Measurements from ENCODE around the gene CSNK1G3. TPM values are rescaled to one million over a fixed set of nuclear protein-coding genes. Genes with fewer than 3 reads are reported as not detected.

Gene CSNK1G3
- polyA plus RNA-seq, 1 donor (not counting 4 experiments of a cell fraction or from before 2014, with no cell fraction given), result 34.0 TPM

GRCh38 chr5:123474228-123474627 lies 37.7 kb upstream of the CSNK1G3 start:
- no peak for DNase-seq (ENCODE audit: low read depth, low spot score)
- Histone ChIP-seq H3K9ac (ENCODE audit: control insufficient read depth, extremely low read depth, insufficient read depth, low read length) (no peak overlapping the region), H3K27me3 (ENCODE audit: control insufficient read depth, extremely low read depth, insufficient read depth, low read length) (no peaks in the 10 kb centered on the region), H3K4me1 (ENCODE audit: control insufficient read depth, extremely low read depth, insufficient read depth, low read length) (no peaks in the 10 kb centered on the region), H2AFZ (ENCODE audit: control insufficient read depth, low read length) (no peak overlapping the region), H3K4me2 (ENCODE audit: control insufficient read depth, extremely low read depth, insufficient read depth, low read depth, low read length) (no peak overlapping the region), H3K9me1 (ENCODE audit: control insufficient read depth, extremely low read depth, insufficient read depth, low read length) (no peaks in the 10 kb centered on the region), H3K9me3 (ENCODE audit: control insufficient read depth, low read depth, low read length) (no peaks in the 10 kb centered on the region), H3K79me2 (ENCODE audit: control insufficient read depth, insufficient read depth, low read length) (no peaks in the 10 kb centered on the region), H3K4me3 (ENCODE audit: control insufficient read depth in 2 of 3, extremely low read depth in 1 of 3, insufficient read depth in 2 of 3, low read depth in 1 of 3, low read length in 3 of 3) (no peak overlapping the region), H4K20me1 (ENCODE audit: control insufficient read depth, extremely low read depth, insufficient read depth, low read length) (no peaks in the 10 kb centered on the region), H3K36me3 (ENCODE audit: control insufficient read depth in 2 of 2, extremely low read depth in 1 of 2, insufficient read depth in 2 of 2, low read length in 2 of 2) (no peaks in the 10 kb centered on the region), H3K27ac (ENCODE audit: control insufficient read depth, insufficient read depth, low read length) (no peak overlapping the region)
- FAIRE-seq, result no peak
- no peak for TF ChIP-seq EZH2 (IDR thresholded peaks at IDR 0.05; ENCODE audit: low read length)
- TF ChIP-seq CTCF (optimal IDR thresholded peaks at IDR 0.05 in 1 of 3, IDR thresholded peaks at IDR 0.05 in 1 of 3, conservative IDR thresholded peaks at IDR 0.05 in 1 of 3; ENCODE audit: extremely low read depth in 1 of 3, insufficient read depth in 2 of 3, low read length in 3 of 3), result no peak
- dilution Hi-C loops (cut with MboI; ENCODE audit: extremely low pct_ligation_motif_present, low sequenced_read_pairs), result no loop called here

- Histone ChIP-seq H3K4me2 (ENCODE audit: control insufficient read depth, extremely low read depth, insufficient read depth, low read depth, low read length) (no peak overlapping the region), H3K27ac (ENCODE audit: control insufficient read depth, insufficient read depth, low read length) (no peak overlapping the region), H3K9me1 (ENCODE audit: control insufficient read depth, extremely low read depth, insufficient read depth, low read length) (no peaks in the 10 kb centered on the region), H3K36me3 (ENCODE audit: control insufficient read depth in 2 of 2, extremely low read depth in 1 of 2, insufficient read depth in 2 of 2, low read length in 2 of 2) (no peaks in the 10 kb centered on the region), H2AFZ (ENCODE audit: control insufficient read depth, low read length) (no peak overlapping the region), H3K9me3 (ENCODE audit: control insufficient read depth, low read depth, low read length) (no peaks in the 10 kb centered on the region), H3K4me3 (ENCODE audit: control insufficient read depth in 2 of 3, extremely low read depth in 1 of 3, insufficient read depth in 2 of 3, low read depth in 1 of 3, low read length in 3 of 3) (no peak overlapping the region), H3K4me1 (ENCODE audit: control insufficient read depth, extremely low read depth, insufficient read depth, low read length) (peaks cover 1% of the 10 kb centered on the region), H3K79me2 (ENCODE audit: control insufficient read depth, insufficient read depth, low read length) (no peaks in the 10 kb centered on the region), H3K27me3 (ENCODE audit: control insufficient read depth, extremely low read depth, insufficient read depth, low read length) (no peaks in the 10 kb centered on the region), H3K9ac (ENCODE audit: control insufficient read depth, extremely low read depth, insufficient read depth, low read length) (no peak overlapping the region), H4K20me1 (ENCODE audit: control insufficient read depth, extremely low read depth, insufficient read depth, low read length) (no peaks in the 10 kb centered on the region)
- DNase-seq (ENCODE audit: low read depth, low spot score) (no peak), FAIRE-seq (no peak)
- dilution Hi-C loops (cut with MboI; ENCODE audit: extremely low pct_ligation_motif_present, low sequenced_read_pairs), result no loop called here
- TF ChIP-seq EZH2 (IDR thresholded peaks at IDR 0.05; ENCODE audit: low read length), result no peak
- TF ChIP-seq CTCF (optimal IDR thresholded peaks at IDR 0.05 in 1 of 3, IDR thresholded peaks at IDR 0.05 in 1 of 3, conservative IDR thresholded peaks at IDR 0.05 in 1 of 3; ENCODE audit: extremely low read depth in 1 of 3, insufficient read depth in 2 of 3, low read length in 3 of 3), result no peak
Measured at GRCh38 chr5:123476731-123477130, 35.2 kb upstream of the CSNK1G3 start.

Measured in keratinocyte (primary cell).